CMK (cell line): ENCODE measurements around the gene SUSD3.
"Not testable (repeated sequence)": the region's sequence is repeated elsewhere in the genome, so short reads cannot be mapped to it uniquely, and the experiment has no call there.

ENCODE experiments used
- DNase-seq: peaks from one replicate; pipeline ENCODE4 v3.0.0-alpha.2; 2010; ENCODE audit warnings: low read depth

Gene SUSD3

DNA sequence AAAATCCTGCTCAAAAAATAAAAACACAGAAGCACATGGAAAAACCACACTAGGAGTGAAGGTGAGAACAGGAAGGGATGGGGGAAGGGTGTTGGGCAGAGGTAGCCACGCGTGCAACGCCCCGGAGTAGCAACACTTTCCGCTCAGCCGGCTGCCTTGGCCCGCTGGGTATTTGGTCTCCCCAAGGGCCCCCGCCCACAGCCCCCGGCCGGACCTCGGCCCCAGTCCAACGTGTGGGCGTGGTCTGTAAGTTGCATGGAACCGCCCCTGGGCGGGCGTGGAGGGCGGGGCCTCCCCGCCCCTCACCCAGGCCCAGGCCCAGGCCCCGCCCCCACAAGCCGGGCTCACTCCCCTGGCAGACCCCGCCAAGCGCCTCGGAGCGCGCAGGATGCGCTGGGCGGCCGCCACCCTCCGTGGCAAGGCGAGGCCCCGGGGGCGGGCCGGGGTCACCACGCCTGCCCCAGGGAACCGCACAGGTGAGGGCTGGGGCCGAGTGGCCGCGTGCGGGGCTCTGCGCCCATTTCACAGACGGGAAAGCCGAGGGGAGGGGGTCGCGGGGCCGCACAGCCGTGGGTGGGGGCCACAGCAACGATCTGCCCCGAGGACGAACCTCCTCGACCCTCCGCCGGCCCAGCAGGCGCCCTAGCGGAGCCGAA lies at the start of gene SUSD3:
Gene SUSD3 (plus strand): TSS at position 347 of the 656 bp plus-strand sequence. CDS start 42 bp downstream, at position 389.
- DNase-seq, result peak; percentile 60

DNA sequence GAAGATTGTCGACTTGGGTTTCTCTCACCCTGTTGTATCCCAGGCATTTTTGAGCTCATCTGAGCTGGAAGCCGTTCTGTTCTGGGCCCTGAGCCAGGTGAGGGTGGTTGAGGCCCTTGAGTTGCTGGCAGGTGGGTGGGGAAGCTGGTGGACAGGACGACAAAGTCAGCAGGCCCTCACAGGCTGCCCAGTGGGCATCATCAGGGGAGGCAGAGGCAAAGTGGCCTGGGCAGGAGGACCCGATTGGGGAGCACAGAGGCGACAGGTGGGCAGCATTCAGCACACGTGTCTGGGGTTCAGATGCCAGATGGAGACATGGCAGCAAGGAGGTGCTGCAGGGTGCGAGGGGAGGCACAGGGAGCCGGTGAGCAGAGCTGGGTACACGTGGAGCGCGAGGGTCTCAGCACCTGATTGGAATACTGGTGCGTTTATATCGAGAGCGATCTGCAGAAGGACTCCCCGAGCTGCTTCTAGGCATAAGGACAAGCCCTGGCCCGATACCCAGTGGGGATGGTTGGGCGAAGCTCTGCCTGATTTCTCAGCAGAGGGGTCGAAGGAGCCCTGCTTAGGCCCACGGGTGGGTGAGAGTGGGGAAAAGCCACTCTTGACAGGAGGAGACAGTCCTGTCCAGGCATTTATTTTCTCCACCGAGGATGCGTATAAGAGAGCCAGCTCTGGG lies 49.0 kb upstream of the SUSD3 start:
- DNase-seq, result no peak

DNA sequence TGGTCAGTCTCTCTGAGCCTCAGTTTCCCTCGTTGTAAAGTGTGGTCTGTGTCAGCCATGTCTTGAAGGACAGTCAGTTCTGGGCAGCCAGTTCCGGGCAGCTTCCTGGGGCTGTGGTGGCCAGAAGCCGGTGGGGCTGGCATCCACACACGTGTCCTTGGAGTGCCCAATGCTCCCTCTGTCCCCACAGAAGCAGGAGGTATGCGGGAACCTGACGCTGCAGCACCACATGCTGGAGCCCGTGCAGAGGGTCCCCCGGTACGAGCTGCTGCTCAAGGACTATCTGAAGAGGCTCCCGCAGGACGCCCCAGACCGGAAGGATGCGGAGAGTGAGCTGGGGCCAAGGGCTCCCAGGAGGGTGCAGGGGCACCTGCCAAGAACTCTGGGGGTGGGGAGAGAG lies 48.4 kb upstream of the SUSD3 start:
- no peak for DNase-seq

DNA sequence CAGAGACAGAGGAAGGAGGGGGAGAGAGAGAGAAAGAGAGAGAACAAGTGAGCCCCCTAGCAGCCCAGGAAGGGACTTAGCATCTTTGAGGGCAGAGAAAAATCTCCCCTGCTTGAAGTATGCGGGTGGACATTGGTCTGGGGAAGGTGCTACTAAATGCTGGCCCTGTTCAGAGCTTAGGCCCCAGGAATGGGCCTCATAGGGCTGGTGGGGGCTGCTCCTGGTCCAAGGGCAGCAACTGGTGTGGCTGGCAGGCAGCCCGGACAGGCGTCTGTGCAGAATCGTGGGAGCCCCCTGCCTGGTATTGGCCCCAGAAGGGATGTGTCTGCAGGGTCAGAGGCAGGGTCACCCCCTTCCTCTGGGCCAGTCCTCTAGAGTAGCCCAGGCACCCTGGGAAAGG lies 47.8 kb upstream of the SUSD3 start:
- no peak for DNase-seq

DNA sequence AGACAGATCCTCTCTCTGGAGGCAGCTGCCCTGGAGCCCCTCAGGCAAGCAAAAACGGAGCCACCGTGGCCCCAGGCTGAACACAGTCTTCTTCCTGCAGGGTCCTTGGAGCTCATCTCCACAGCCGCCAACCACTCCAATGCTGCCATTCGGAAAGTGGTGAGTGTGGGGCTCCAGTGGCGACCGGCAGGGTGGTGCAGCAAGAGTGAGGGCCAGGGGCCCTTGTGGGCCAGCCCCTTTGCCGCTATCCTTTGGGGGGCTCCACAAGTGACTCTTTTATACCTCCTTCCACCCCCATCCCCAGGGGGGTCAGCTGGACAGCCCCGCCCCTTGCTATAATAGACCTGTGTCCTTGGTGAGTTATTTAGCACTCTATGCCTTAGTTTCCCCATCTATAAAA lies 47.4 kb upstream of the SUSD3 start:
- DNase-seq, result no peak

DNA sequence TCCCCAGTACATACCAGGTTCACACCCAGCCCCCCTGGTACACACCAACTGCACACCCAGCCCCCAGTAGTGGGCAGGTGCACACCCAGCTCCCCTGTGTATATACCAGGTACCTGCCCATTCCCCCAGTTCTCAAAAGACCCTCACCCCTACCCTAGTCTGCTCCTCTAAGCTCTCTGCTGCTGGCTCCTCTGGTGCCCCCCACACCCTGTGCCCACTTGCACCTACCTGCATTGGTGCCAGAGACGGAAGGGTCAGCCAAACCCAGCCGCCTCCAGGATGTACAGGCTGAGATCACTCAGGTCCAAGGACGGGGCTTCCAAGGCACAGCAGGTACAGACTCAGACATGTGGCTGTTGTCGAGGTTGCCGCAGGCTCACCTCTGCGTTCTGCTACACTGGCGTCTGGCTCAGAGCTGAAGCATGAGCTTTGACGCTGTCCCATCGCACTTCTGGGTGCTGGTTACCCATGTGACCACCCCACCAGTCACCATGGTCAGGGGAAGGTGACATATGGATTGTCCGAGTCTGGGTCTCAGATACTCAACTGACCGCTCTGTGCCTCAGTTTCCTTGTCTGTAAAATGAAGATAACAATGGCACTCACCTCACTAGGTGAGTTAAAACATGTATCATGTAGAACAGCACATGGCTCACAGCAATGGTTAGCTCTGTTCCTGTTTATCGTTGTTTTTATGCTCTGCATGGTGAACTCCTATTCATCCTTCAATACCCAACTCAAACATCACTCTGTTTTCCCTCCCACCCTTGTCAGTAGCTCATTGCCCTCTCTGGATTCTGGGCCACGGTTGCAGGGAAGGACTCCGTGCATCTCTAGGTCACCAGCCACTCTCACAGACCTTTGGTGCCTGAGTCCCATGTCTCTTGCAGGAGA lies 45.3 kb upstream of the SUSD3 start:
- no peak for DNase-seq

DNA sequence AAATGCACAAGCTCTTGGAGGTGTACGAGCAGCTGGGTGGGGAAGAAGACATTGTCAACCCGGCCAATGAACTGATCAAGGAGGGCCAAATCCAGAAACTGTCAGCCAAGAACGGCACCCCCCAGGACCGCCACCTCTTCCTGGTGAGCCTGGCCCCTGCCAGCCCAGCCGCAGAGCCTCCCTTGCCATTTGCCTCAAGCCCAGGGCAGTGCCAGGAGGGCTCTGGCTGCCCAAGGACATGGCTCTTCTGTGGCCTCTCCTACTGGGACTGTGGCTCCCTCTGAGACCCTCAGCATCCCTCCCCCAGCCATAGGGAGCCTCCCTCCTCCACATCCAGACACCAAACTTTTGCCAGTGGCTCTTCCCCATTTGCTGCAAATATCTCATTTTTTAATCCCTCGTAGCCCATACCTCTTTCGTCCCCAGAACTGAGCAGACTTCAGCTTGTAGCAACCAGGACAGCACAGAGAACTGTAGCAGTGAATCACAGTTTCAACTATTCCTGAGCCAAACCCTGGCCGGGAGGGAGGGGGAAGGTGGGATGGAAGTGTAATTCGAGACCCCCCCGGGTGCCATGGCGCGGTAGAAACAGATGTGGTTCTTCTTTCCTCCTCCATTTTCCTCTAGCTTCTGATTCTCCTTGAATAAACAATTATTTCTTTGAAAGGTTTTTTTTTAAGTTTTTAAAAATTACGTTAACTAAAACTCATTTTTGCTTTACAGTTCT lies 44.5 kb upstream of the SUSD3 start:
- no peak for DNase-seq

DNA sequence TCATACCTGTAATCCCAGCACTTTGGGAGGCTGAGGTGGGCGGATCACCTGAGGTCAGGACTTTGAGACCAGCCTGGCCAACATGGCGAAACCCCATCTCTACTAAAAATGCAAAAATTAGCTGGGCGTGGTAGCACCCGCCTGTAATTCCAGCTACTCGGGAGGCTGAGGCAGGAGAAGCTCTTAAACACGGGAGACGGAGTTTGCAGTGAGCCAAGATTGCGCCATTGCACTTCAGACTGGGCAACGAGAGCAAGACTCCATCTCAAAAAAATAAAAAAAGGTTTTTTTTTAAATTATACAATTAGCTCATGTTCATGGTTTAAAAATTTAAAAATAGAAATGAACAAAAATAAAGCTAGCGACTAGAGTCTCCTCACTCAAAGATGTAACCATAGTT lies 43.3 kb upstream of the SUSD3 start:
- not testable (repeated sequence) for DNase-seq

DNA sequence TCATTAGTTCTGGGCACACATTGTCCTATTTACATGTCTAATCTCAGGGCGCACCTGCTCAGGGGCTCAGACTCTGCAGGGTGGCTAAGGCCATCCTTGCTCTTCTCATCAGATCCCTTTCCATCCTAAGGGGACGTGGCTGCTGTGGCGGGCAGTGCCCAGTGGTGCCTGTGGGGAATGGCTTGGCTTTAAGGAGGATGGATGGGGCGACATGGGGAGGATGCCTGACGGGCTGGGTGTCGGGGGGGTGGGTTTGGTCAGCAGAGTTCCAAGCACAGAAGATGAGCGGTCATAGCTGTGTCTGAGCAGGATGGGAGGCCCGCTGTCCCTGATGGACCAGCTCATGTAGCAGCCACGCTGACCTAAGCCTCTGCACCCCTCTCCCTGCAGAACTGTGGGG lies 40.9 kb upstream of the SUSD3 start:
- no peak for DNase-seq

DNA sequence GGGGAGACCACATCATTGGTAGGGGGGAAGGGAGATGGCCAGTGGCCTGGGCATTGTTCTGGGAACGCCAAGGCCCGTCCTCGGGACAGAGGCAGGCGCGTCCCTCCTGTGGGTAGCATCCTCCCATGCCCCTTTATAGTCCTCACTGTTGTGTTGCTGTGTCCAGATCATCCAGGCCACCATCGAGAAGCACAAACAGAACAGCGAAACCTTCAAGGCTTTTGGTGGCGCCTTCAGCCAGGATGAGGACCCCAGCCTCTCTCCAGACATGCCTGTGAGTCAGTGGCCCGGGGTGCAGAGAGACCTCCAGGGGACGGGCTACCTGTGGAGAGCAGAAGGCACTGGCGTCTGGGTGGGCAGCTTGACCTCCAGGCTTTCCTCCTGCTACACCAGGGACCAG lies 38.4 kb upstream of the SUSD3 start:
- DNase-seq, result no peak

DNA sequence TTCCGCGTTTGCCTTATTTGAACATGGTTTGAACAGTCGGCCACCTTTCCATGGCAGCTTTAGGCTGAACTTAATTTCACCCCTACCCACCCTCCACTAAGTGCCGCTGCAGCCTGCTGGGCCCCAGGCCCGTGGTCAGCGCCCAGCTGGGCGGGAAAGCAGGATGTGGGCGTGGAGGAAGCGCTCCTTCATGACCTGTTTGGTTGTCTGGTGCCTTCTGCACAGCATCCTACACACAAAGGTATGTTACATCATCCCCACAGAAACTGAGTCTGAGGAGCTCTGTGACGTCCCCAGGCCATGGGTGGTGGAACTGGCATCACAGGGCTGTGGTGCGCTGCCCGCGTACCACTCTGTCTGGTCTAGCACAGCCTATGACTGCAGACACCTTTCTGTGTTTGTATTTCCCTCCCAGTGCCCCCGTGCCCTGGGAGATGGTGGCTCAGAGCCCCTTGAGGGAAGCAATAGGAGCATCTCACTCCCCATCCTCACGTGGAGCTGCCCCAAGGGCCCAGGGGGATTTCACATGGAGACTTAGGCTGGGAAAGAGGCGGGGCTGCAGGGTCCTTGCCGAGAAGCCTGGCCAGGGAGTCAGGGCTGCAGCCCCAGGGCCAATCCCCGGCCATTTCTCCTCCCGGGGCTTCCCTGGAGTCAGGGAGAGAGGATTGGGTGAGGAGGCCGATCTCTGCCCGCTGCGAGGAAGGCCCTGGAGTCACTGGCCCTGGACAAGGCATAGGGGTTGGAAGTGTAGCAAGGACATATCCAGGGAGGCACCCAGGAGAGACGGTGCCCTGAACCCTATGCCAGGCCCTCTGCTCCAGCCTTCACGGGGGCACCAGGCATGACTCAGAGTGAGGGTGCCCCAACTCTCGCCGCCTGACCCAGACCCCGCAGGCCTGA lies 37.5 kb upstream of the SUSD3 start:
- no peak for DNase-seq

DNA sequence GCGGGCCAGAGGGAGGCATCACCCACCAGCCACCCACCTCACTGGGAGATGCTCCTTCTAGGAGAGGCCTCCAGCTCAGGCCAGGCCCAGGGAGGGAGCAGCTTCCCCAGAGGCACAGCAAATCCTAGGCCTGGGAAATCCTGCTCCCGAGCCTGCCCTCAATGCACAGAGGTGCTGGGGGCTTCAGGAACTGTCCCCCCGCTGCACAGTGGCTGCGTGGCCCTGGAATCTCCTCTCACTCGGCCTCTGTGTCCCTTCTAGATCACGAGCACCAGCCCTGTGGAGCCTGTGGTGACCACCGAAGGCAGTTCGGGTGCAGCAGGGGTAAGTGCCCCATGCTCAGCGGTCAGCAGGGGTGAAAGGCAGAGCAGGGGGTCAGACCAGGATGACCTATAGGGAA lies 36.4 kb upstream of the SUSD3 start:
- DNase-seq, result no peak

DNA sequence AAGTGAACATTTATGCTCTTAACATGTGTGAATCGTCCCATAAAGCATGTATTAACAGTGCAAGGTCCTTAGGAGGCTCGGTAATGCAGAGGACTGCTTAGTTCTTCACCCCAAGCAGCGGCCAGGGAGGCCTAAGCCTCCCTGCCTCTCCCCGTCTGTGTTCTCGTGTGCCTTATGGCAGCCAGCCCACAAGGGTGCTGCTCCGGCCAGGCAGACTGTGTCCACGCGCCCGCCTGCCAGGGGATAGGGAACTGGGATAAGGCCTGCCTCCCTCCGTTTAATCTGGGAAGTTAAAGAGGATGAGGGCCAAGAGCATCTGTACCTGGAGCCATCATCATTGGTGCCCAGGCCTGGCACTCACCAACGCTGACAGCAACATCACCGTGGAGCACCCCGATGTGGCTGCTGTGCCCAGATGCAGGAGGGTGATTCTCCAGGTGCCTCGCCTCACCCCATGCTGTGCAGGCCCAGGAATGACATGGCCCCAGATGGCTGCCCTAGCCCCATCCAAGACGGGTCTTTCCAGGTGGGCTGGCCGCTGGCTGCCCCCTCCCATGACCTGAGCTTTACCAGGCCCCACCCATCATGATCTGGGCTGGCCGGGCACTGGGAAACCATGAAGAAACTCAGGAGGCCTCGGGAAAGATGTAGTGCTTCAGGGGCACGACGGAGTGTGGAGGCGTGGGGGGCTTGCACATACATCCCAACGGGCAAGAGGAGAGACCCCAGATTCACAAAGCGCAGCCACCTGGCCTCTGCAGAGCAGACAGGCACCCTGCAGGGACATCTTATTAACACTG lies 35.6 kb upstream of the SUSD3 start:
- no peak for DNase-seq

DNA sequence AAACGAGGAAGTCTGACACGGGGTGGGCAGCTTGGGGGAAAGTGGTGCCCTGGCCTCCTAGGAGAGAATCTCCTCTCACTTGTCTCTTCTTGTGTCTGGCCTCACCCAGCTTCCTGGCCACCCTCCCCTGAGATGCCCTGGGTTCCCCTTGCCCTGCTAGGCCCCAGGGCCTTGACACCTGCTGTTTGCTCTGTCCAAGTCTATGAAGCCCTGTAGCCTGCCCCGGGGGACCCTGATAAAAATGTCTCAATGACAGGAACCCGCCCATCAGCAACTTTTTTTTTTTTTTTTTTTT lies 35.0 kb upstream of the SUSD3 start:
- no peak for DNase-seq

DNA sequence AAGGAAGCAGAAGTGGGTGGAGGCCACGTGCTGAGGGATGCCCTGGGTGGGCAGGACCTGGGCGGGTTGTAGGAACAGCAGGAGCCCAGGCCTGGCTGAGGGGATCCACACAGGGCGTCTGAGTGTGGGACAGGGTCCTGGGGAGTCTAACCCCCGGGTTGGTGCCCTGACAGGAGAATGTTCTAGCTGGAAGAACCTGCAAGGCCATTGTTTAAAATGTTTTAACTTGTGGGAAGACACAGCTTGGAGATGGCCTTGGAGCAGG lies 33.9 kb upstream of the SUSD3 start:
- no peak for DNase-seq

DNA sequence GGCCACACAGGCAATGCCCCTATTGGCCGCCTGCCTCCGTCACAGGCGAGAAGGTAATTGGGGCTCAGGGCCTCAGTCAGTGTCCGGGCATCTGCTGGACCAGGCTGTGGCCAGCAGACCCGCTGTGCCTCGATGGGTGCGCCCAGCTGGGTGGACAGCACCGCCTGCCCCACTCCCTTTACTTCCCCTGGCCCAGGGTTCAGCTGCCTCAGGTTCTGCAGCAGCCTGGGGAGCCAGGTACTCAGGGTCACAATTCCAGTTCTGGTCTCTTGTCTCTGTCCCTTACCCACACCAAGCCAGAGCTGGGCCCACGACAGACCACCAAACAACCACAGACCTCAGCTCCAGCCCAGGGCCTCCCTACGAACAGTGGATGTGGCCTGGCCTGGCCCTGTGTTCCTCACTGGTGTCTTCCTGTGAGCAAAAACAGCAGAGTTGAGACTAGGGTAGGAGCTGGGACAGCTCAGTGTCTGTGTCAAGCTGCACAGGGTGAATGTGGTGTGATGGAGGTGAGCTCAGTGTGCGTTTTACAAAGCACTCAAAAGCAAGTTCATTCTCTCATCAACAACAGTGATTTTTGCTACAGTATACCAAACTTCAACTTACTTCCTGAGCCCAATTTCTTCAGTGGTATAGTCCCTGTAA lies 33.4 kb upstream of the SUSD3 start:
- no peak for DNase-seq

DNA sequence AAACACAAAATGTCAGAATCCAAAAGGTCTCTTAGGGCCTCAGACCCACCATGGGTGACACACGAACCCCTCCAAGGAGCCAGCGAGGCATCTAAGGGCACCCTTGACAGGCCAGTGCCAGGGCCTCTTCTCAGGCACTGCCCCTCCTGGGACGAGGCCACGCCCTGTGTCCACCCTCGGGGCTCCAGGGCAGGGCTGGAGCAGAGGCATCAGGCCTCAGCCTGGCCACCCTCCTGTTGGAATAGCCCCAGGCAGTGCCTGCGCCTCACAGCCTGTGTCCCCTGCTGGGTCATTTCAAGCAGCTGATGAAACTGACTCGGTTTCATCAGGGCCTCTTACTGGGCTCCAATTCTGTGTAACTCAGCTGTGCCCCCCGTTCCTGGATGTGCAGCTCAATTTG lies 32.8 kb upstream of the SUSD3 start:
- DNase-seq, result no peak

DNA sequence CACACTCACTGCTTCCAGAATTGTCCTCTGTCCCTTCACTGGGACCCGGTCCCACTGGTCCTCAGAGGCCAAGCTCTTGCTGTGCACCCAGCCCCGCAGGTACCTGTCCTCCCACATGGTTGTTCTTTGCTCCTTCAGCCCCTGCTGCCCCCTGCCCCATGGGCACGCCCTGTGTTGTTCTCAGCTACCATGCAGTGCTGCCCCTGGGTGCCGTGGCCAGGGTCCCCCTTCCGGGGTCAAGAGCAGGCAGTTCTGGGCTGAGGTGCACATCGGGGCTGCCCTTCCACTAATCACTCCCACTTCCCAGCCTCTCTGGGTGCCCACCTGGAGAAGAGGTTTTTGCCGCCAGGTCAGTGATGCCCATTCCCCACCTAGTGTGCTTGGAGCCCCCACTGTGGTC lies 31.9 kb upstream of the SUSD3 start:
- no peak for DNase-seq

DNA sequence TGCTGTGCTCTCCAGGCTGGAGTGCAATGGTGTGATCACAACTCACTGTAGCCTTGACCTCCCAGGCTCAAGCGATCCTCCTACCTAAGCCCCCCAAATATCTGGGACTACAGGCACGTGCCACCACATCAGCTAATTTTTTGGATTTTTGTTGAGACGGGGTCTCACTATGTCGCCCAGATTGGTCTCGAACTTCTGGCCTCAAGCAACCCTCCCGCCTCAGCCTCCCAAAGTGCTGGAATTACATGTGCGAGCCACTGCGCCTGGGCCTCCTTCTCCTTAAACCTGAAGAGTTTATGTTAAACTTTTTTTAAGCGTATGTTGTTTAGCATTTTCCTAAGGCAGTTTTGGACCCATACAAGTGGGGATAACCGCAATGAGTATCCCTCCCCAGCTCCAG lies 30.8 kb upstream of the SUSD3 start:
- no peak for DNase-seq

DNA sequence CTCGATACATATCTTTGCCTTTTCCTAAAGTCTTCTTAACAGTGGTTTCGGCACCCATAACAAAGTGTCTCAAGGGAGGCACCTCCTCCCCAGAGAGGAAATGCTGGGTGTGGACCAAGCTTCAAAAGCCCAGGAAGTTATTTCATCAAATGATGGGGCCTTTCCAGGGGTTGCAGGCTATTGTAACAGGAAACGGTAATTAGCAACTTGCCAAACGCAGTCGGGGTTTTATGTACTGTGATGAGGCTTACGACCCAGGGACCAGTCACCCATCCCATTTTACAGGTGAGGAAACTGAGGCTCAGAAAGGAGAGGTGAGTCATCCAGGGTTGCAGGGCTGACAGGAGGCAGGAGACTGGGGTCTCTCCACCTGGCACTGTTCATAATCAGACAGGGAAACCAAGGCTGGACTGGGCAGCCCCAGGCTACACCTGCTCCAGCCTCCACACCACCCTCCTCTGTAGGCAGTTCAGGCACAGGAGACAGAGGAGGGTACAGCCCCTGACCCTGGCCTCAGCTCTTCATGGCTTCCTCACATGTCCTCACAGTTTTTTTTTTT lies 30.0 kb upstream of the SUSD3 start:
- no peak for DNase-seq
